Aorta (tissue), 5 donors: Measurements from ENCODE around the gene CHML. TPM values are rescaled to one million over a fixed set of nuclear protein-coding genes. Genes with fewer than 3 reads are reported as not detected.
A peak's percentile ranks its signal among the peaks of the same experiment; 100 is the strongest.

ENCODE experiments used
- ATAC-seq: fragments of 200-7000 bp; cut with Tn5 transposase; one replicate; pipeline ENCODE4 v1.9.1; 2022; ENCODE audit warnings: moderate library complexity; ENCODE audit not compliant: low FRiP score
- DNase-seq, 2 donors: peaks; one replicate each; pipeline ENCODE4 v3.0.0-alpha.2; 2020
- H3K27ac ChIP-seq, 2 donors: one replicate each; pipeline ENCODE4 v1.5.1; 2013; ENCODE audit warnings: low read length in 2 of 2, mild to moderate bottlenecking in 2 of 2, moderate library complexity in 2 of 2, control low read depth in 1 of 2, inconsistent platforms in 1 of 2, low read depth in 1 of 2
- H3K27me3 ChIP-seq, 2 donors: one replicate each; pipeline ENCODE4 v1.6.1; 2013; ENCODE audit warnings: control low read depth in 1 of 2, low read length in 1 of 2, mild to moderate bottlenecking in 1 of 2, moderate library complexity in 1 of 2; ENCODE audit not compliant: insufficient read depth in 2 of 2, control insufficient read depth in 1 of 2
- H3K36me3 ChIP-seq, 2 donors: one replicate each; pipeline ENCODE4 v1.6.1; 2013; ENCODE audit warnings: control low read depth in 1 of 2, low read length in 1 of 2, mild to moderate bottlenecking in 1 of 2; ENCODE audit not compliant: insufficient read depth in 2 of 2, control insufficient read depth in 1 of 2
- H3K4me1 ChIP-seq, 2 donors: one replicate each; pipeline ENCODE4 v1.6.1; 2013; ENCODE audit warnings: low read length in 2 of 2, control low read depth in 1 of 2, mild to moderate bottlenecking in 1 of 2, moderate library complexity in 1 of 2; ENCODE audit not compliant: insufficient read depth in 2 of 2, control insufficient read depth in 1 of 2
- H3K4me3 ChIP-seq, 2 donors: one replicate each; pipeline ENCODE4 v1.5.1; 2013; ENCODE audit warnings: low read length in 2 of 2, control low read depth in 1 of 2, mild to moderate bottlenecking in 1 of 2
- H3K9me3 ChIP-seq: one replicate; pipeline ENCODE4 v1.6.1; 2013; ENCODE audit warnings: mild to moderate bottlenecking, low read length; ENCODE audit not compliant: control insufficient read depth
- WGBS, 2 donors: extraction: QIAGEN DNeasy Blood & Tissue Kit; methylation state at CpG; one replicate each; pipeline ENCODE4 v1.1.7; 2013; 5-methylcytosine and 5-hydroxymethylcytosine counted together
- intact Hi-C, 2 donors: fragments of 100-400 bp; cut with DNase I; formaldehyde crosslinking; loops; one replicate each; pipeline versions ENCODE4 v1.14.2 to v1.15.0; 2022
- polyA plus RNA-seq, 2 donors: library from polyadenylated mRNA; stranded (reverse); fragments of 200-250 nt; gene quantifications; one replicate each; pipeline ENCODE4 v1.2.3, GENCODE V29; 2013
- total RNA-seq, 2 donors: library from RNA; stranded (reverse); fragmentation: NEBNext Ultra II Directional; extraction: Animal tissue kit (Norgen Biotek cat#: 25700); gene quantifications; one replicate each; pipeline ENCODE4 v1.2.1, GENCODE V29; 2021
- donor health status: healthy with polysubstance abuse.
- donor health status: Bipolar disorder and iron deficiency.
- donor health status: DM: no; HTN: no; CAD: no.
- donor health status: DM: no; HTN: no; CAD: no.
- donor health status: DM: yes; HTN: yes; CAD: no.

CHML gene
- total and polyA plus RNA-seq, 4 donors = 2.6 to 13.3 (median 6.5) TPM

DNA sequence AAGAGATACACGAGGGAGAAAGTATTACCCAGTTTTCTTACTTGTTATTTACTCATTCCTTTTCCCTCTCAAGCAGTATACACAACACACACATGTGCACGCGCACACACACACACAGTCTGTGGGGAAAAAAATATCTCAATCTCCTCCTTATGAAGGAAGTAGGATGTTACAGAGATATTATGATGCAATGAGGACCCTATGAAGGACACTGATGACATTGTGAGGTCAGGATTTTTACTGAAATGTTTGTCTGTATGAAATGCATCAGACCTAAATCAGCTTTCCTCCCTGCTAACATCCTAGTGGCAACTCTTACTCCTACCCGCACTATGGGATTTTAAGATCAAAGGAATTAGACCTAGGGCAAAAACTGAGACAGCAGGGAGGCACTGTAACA, 11.8 kb upstream of the CHML start, which contains the start of gene WDR64:
Gene WDR64, plus strand, starts transcription at position 270 of the 400 bp plus-strand sequence. CDS start 204 bp downstream, outside the sequence.
- Histone ChIP-seq H3K36me3 (no peaks in the 10 kb centered on the region), H3K4me1 (peaks cover 0 to 2% of the 10 kb centered on the region in 2 donors), H3K4me3 (no peak within 1 kb of the TSS), H3K9me3 (no peaks in the 10 kb centered on the region), H3K27ac (no peak within 1 kb of the TSS), H3K27me3 (no peaks in the 10 kb centered on the region)
- WGBS, 2 donors = 93 to 97% methylated on average over 4 of the region's 4 CpGs
- DNase-seq (no peak), ATAC-seq (no peak)
- intact Hi-C loops = no loop called here

DNA sequence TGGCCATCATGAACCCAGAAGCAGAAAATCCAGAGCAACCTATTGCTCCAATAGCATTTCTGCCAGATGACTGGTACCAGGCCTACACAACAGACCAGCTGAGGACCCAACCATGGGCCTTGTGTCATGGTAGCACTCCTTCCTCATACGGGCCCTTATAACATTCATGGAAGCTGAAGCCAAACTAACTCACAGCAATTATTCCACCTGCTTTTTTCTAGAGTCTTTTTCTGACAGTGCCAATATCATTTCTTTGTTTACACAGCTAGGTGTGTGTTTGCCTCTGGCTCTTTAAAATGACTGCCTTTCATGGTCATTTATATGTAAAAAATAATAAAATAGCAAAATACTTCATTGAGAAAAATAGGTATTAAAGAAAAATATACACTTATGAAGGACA, 8.0 kb upstream of the CHML start:
- H3K4me3 ChIP-seq = no peak overlapping the region
- intact Hi-C loops = no loop called here
- WGBS, 2 donors = 91 to 92% methylated on average over 1 of the region's 1 CpG
- no peaks in the 10 kb centered on the region for H3K36me3 ChIP-seq
- H3K27me3 ChIP-seq = no peaks in the 10 kb centered on the region
- ATAC-seq (no peak), DNase-seq (no peak)
- H3K4me1 ChIP-seq = no peaks in the 10 kb centered on the region
- no peak overlapping the region for H3K27ac ChIP-seq
- no peaks in the 10 kb centered on the region for H3K9me3 ChIP-seq

DNA sequence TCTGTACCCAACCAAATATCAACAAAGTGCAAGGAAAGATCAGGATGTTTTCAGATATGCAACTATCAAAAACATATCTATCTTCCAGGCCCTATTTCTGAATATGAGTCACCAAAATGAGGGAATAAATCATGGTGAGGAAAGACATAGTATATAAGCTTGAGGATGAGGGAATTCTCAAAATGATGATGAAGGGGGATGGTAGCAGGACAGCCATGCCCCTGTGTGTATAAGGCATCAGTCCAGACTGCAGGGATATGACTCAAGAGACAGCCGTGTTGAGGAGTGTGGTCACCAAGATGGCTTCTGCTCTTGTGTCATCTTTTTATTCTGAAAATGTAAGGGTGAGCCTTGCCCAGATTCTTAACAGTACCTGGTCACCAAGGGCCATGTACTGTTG, 7.5 kb upstream of the CHML start:
- no peak overlapping the region for H3K27ac ChIP-seq
- H3K4me1 ChIP-seq = no peaks in the 10 kb centered on the region
- no peak overlapping the region for H3K4me3 ChIP-seq
- H3K27me3 ChIP-seq = no peaks in the 10 kb centered on the region
- no peaks in the 10 kb centered on the region for H3K9me3 ChIP-seq
- ATAC-seq = no peak
- DNase-seq = no peak
- H3K36me3 ChIP-seq = no peaks in the 10 kb centered on the region
- WGBS, 2 donors = 93 to 97% methylated on average over 1 of the region's 1 CpG
- intact Hi-C loops = no loop called here

DNA sequence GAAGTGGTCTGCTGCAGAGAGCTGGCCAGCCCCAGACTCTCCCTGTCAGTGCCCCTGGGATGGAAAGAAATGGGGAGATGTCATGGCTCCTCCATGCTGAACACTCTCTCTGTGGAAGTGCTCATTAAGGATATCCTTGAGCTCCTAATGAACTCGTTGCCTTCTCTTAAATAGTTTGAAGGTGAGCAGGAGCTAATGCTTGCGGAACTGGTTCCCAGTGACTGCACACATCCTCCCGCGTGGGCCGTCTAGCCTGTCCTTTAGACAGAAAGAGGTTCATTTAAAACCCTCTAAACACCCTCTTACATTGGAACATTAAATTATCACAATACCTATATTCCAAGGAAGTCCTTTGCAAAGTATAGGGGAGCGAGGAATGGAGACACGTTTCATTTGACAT, 6.0 kb upstream of the CHML start:
- ATAC-seq (no peak), DNase-seq (no peak)
- H3K36me3 ChIP-seq = no peaks in the 10 kb centered on the region
- no peaks in the 10 kb centered on the region for H3K27me3 ChIP-seq
- intact Hi-C loops = no loop called here
- no peaks in the 10 kb centered on the region for H3K4me1 ChIP-seq
- no peaks in the 10 kb centered on the region for H3K9me3 ChIP-seq
- 93 to 94% methylated on average over 7 of the region's 7 CpGs for WGBS, 2 donors
- H3K27ac ChIP-seq = no peak overlapping the region
- H3K4me3 ChIP-seq = no peak overlapping the region

DNA sequence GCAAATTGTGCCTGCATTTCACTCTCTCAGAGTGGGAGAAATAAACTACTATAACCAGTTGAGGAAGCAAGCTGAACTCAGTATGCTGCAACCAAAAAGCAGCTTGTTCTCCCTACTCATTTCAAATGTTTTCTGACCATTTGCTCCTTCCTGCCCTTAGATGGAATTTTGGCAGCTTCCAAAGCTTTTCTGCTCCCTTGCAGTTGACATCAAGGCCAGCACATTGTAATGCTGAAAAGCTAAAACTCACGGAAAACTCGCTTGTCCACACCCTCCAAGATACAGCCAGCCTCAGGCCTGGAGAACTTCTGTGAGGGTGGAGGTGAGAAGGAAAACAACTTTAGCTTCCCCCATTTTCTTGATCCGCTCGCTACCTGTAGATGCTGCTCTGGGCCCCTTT, 5.0 kb upstream of the CHML start:
- H3K27me3 ChIP-seq = no peaks in the 10 kb centered on the region
- no peak overlapping the region for H3K27ac ChIP-seq
- no peak for ATAC-seq
- no peaks in the 10 kb centered on the region for H3K9me3 ChIP-seq
- no peak for DNase-seq
- intact Hi-C loops = no loop called here
- H3K4me3 ChIP-seq = no peak overlapping the region
- WGBS, 2 donors = 46 to 48% methylated on average over 4 of the region's 4 CpGs
- H3K4me1 ChIP-seq = no peaks in the 10 kb centered on the region
- no peaks in the 10 kb centered on the region for H3K36me3 ChIP-seq

DNA sequence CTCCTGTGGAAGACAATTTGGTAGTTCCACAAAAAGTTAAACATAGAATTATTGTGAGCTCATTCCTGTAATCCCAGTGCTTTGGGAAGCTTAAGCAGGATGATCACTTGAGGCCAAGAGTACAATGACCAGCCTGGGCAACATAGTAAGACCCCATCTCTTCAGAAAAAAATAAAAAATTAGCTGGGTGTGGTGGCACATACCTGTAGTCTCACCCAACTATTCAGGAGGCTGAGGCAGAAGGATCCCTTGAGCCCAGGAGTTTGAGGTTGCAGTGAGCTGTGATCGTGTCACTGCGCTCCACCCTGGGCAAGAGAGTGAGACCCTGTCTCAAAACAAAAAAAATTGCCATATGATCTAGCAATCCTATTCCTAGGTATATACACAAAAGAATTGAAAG, 4.1 kb upstream of the CHML start:
- H3K36me3 ChIP-seq = no peaks in the 10 kb centered on the region
- H3K4me3 ChIP-seq = no peak overlapping the region
- WGBS, 2 donors = 99 to 100% methylated on average over 2 of the region's 2 CpGs
- no peaks in the 10 kb centered on the region for H3K27me3 ChIP-seq
- H3K9me3 ChIP-seq = no peaks in the 10 kb centered on the region
- H3K4me1 ChIP-seq = no peaks in the 10 kb centered on the region
- no peak for DNase-seq
- intact Hi-C loops = loop anchor here in 1 of 2 donors (5.0 kb wide), 1 partner anchor 103 kb away; no protein-coding TSS in a partner anchor
- no peak for ATAC-seq
- H3K27ac ChIP-seq = no peak overlapping the region

DNA sequence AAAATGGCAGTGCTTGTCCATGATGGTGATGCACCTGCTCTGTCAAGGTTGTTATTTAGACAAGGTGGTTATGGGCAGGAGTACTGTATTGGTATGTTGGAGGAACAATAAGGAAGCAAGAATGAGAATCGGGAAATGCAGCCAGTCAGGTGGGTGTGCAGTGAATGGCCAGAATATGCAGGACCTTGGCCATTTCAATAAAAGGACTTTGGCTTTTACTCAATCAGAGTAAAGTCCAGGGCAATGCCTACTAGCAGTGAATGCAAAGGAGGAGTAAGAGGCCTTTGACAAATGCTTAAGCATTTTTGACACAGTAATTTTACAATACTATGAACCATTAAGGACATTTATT, 2.4 kb upstream of the CHML start:
- WGBS, 2 donors = 96% methylated on average over 1 of the region's 1 CpG
- DNase-seq = no peak
- Histone ChIP-seq H3K9me3 (no peaks in the 10 kb centered on the region), H3K27me3 (no peaks in the 10 kb centered on the region), H3K4me1 (no peaks in the 10 kb centered on the region), H3K4me3 (no peak overlapping the region), H3K36me3 (no peaks in the 10 kb centered on the region), H3K27ac (no peak overlapping the region)
- intact Hi-C loops = loop anchor here in 1 of 2 donors (5.0 kb wide), 1 partner anchor 105 kb away; no protein-coding TSS in a partner anchor
- ATAC-seq = no peak

DNA sequence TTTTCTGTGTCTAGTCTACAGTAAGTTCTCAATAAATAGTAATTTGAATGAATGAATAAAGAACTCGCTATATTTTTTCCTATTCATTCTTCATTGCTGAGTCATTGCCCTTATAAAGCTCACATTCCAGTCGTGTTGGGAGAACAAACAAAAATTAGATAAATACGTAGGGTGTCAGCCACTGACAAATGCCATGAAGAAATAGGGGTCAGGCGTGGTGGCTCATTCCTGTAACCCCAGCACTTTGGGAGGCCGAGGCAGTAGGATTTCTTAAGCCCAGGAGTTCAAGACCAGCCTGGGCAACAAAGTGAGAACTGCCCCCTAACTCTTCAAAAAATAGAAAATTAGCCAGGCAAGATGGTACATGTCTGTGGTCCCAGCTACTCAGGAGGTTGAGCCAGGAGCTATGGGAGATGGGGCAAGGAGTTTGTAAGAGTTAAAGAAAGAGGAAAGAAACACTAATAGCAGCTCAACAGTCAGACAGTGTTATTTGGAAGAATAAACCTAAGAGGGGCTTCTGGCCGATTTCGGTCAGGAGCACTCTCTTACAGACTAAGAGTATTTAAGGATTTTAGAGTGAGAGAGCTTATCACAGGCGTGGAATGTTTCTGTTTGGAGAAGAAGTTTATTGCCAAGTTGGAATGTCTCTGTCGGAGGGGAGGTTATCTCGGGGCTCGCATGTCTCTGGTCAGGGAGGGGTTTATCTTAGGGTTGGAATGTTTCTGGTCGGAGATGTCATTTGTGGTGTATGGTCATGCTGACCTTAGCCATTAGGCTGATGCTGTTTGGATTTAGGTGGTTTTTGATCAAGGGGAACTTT, 1.8 kb upstream of the CHML start:
- intact Hi-C loops = loop anchor here in 1 of 2 donors (5.0 kb wide), 1 partner anchor 105 kb away; no protein-coding TSS in a partner anchor
- 42 to 43% methylated on average over 12 of the region's 12 CpGs for WGBS, 2 donors
- peak overlapping the region in 1 of 2 donors; percentile 9 for H3K27ac ChIP-seq

More for the DNA sequence above, 1.8 kb upstream of the CHML start:
- no peak for ATAC-seq
- no peaks in the 10 kb centered on the region for H3K36me3 ChIP-seq
- H3K27me3 ChIP-seq = no peaks in the 10 kb centered on the region
- no peak for DNase-seq
- H3K4me1 ChIP-seq = no peaks in the 10 kb centered on the region
- H3K4me3 ChIP-seq = no peak overlapping the region
- no peaks in the 10 kb centered on the region for H3K9me3 ChIP-seq
